ENCODE data around the gene SERPINB6. TPM values are rescaled to one million over a fixed set of nuclear protein-coding genes. Genes with fewer than 3 reads are reported as not detected.

The SERPINB6 gene
- total and polyA plus RNA-seq, 9 of the 15 experiments (the other 6 are each of a cell fraction or from before 2014, with no cell fraction given) = 86.6 to 211 (median 143) TPM

DNA sequence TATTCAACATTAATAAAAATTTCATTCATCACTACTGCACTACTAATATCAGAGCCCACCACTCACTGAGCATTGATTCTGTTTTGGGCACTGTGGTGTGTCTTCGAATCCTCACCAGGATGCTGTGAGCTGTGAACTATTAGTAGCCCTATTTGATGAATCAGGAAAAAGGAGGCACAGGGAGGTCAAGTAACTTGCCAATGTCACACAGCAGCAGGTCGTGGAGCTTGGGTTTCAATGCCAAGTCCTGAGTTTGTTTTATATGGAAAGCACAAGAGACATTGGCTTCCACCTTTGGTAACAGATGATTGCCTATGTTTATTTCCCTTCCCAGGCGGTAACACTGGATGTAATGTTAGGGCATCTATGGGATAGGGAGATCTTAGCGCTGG, 43.3 kb upstream of the SERPINB6 start:
- FAIRE-seq (no peak), DNase-seq (ENCODE audit: extremely low read depth in 1 of 4, low spot score in 3 of 4) (no peak), ATAC-seq (no peak)
- Histone ChIP-seq H4K20me1 (replicated peaks; ENCODE audit: control insufficient read depth, insufficient read depth, low read length) (no peaks in the 10 kb centered on the region), H3K4me1 (replicated peaks in 1 of 2; ENCODE audit: control insufficient read depth in 2 of 2, insufficient read depth in 2 of 2, low read length in 2 of 2) (peaks cover 2 to 4% of the 10 kb centered on the region in 2 experiments; a peak in 1 of 5 replicates), H3K27ac (ENCODE audit: extremely low read depth, low read depth, low read length) (no peak overlapping the region), H3K4me3 (no peak overlapping the region), H3K27me3 (ENCODE audit: control insufficient read depth in 2 of 2, insufficient read depth in 2 of 2, low read length in 2 of 2) (no peaks in the 10 kb centered on the region), H3K79me2 (ENCODE audit: control insufficient read depth, insufficient read depth, low read length) (peaks cover 10% of the 10 kb centered on the region), H2AFZ (ENCODE audit: low read depth, low read length) (no peak overlapping the region), H3K4me2 (ENCODE audit: insufficient read depth, low read length) (no peak overlapping the region), H3K9ac (ENCODE audit: insufficient read depth in 1 of 2, low read depth in 2 of 2, low read length in 2 of 2) (no peak overlapping the region), H3K9me1 (ENCODE audit: control insufficient read depth, insufficient read depth, low read length) (no peaks in the 10 kb centered on the region), H3K36me3 (ENCODE audit: control insufficient read depth, insufficient read depth, low read length) (peaks cover 92% of the 10 kb centered on the region), H3K9me3 (replicated peaks; ENCODE audit: control insufficient read depth, insufficient read depth, low read depth, low read length) (peaks cover 12% of the 10 kb centered on the region; the same call in 1 of the 2 replicates)
- POLR2A ChIA-PET = interaction anchor here (0.6 to 3.8 kb wide), 6 partner anchors 11 to 1541 kb away, joined by 3 to 39 read pairs (median 5); no protein-coding TSS in a partner anchor
- no TSS peak for BruUV-seq (replicated peaks)
- CTCF ChIA-PET (ENCODE audit: low intra/inter-chr PET ratio) = no interaction called here
- intact Hi-C loops (cut with micrococcal nuclease) (no loop called here), in situ Hi-C loops (cut with MboI) (no loop called here)
- 92% methylated on average over 4 of the region's 4 CpGs for WGBS (ENCODE audit: insufficient coverage, low coverage, missing lambda C conversion rate)
- TF ChIP-seq, protein P1, sequence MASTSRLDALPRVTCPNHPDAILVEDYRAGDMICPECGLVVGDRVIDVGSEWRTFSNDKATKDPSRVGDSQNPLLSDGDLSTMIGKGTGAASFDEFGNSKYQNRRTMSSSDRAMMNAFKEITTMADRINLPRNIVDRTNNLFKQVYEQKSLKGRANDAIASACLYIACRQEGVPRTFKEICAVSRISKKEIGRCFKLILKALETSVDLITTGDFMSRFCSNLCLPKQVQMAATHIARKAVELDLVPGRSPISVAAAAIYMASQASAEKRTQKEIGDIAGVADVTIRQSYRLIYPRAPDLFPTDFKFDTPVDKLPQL (IDR thresholded peaks at IDR 0.05; ENCODE audit: extremely low read depth, insufficient read length) = no peak
- peak; percentile 94 for TF ChIP-seq RBM25 (IDR thresholded peaks at IDR 0.05; ENCODE audit: low read depth, low read length, severe bottlenecking)
- TF ChIP-seq RCOR1 (IDR thresholded peaks at IDR 0.05; ENCODE audit: borderline replicate concordance in 1 of 2, low read depth in 2 of 2, low read length in 2 of 2) = no peak
- TF ChIP-seq SMARCA4 (IDR thresholded peaks at IDR 0.05) = no peak
- peak; percentile 35 to 45; a peak in 2 of 4 replicates for TF ChIP-seq KDM1A (IDR thresholded peaks at IDR 0.05)
- no peak for TF ChIP-seq ZNF445 (CRISPR knock-in tag; IDR thresholded peaks at IDR 0.05; ENCODE audit: low read depth)
- TF ChIP-seq, protein P2, sequence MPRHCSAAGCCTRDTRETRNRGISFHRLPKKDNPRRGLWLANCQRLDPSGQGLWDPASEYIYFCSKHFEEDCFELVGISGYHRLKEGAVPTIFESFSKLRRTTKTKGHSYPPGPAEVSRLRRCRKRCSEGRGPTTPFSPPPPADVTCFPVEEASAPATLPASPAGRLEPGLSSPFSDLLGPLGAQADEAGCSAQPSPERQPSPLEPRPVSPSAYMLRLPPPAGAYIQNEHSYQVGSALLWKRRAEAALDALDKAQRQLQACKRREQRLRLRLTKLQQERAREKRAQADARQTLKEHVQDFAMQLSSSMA (CRISPR knock-in tag; IDR thresholded peaks at IDR 0.05) = no peak
- no peak for TF ChIP-seq BHLHE40 (IDR thresholded peaks at IDR 0.05; ENCODE audit: low read length)
- TF ChIP-seq ZNF253 (CRISPR knock-in tag; conservative IDR thresholded peaks at IDR 0.05) = no peak
- TF ChIP-seq STAG1 (CRISPR knock-in tag; IDR thresholded peaks at IDR 0.05; ENCODE audit: borderline replicate concordance) = no peak
- no peak for TF ChIP-seq RHOXF2B (CRISPR knock-in tag; conservative IDR thresholded peaks at IDR 0.05)
- TF ChIP-seq SMARCB1 (IDR thresholded peaks at IDR 0.05; ENCODE audit: insufficient read length, low read depth) = no peak
- no peak for TF ChIP-seq POU5F1 (IDR thresholded peaks at IDR 0.05; ENCODE audit: borderline replicate concordance, low read depth, low read length, partially characterized antibody)
- TF ChIP-seq MXI1 (IDR thresholded peaks at IDR 0.05; ENCODE audit: low read depth, low read length) = no peak
- TF ChIP-seq, protein P3, sequence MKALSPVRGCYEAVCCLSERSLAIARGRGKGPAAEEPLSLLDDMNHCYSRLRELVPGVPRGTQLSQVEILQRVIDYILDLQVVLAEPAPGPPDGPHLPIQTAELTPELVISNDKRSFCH (CRISPR knock-in tag; IDR thresholded peaks at IDR 0.05) = no peak
- TF ChIP-seq, protein P3 (tag; IDR thresholded peaks at IDR 0.05) = no peak
- TF ChIP-seq TEAD2 (tag; IDR thresholded peaks at IDR 0.05) = no peak
- TF ChIP-seq ZNF699 (CRISPR knock-in tag; IDR thresholded peaks at IDR 0.05; ENCODE audit: insufficient replicate concordance) = no peak
- no peak for TF ChIP-seq ZNF780A (CRISPR knock-in tag; IDR thresholded peaks at IDR 0.05)
- TF ChIP-seq POLR3A (IDR thresholded peaks at IDR 0.05; ENCODE audit: borderline replicate concordance, extremely low read depth, insufficient read depth, insufficient read length) = no peak
- TF ChIP-seq SLC30A9 (CRISPR knock-in tag; IDR thresholded peaks at IDR 0.05) = no peak
- no peak for TF ChIP-seq CEBPB (tag; IDR thresholded peaks at IDR 0.05)
- TF ChIP-seq MAFG (tag; conservative IDR thresholded peaks at IDR 0.05) = no peak
- TF ChIP-seq SREBF1 (IDR thresholded peaks at IDR 0.05; ENCODE audit: borderline replicate concordance, low read depth, low read length) = no peak
- peak; percentile 72; the same call in 1 of the 2 replicates for TF ChIP-seq BCOR (IDR thresholded peaks at IDR 0.05)
- 0 out of 2 replicates have a peak, but pooled peaks have one; percentile 14 for TF ChIP-seq ZNF316 (IDR thresholded peaks at IDR 0.05)

Data from K562 (cell line).